NCI-H774 (cell line): ENCODE data around the gene MERTK.
"Not testable (repeated sequence)": the region's sequence is repeated elsewhere in the genome, so short reads cannot be mapped to it uniquely, and the experiment has no call there.

Experiments used
- DNase-seq: peaks from one replicate; lab custom pipeline; 2025; lab: John Stamatoyannopoulos, UW

The MERTK gene

DNA sequence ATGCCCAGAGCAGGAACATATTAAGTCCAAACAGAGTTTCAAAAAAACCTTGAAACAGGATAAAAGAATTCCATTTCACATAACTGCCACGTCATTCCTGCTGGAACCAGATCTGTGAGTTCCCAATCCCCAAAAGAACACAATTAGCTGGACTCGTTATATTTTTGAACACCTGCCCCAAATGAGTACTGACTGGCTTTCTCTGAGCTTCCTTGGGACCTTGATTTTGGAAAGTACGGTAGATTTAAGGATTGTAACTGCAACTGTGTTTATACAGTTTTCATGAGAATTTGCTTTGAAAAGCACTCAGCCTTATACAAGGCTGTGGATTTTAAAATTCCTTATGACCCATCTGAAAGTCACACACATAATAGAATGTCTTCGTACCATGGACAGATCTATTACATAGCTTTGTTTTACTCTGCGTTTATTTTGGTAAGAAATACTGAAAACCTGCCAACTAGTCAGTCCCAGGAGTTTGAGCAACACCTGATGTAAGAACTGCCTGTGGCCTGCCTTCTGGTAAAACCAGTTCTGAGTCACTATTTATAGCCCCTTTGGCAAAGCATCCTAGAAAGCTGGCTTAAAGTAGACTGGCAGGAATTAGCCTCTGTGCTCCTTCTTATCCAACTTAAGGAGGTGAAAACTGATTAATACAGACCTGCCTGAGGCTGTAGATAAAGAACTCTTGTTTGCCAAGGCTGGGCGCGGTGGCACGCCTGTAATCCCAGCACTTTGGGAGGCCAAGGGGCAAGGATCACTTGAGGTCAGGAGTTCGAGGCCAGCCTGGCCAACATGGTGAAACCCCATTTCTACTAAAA lies 48.1 kb downstream of the MERTK start:
- peak; percentile 54 for DNase-seq

DNA sequence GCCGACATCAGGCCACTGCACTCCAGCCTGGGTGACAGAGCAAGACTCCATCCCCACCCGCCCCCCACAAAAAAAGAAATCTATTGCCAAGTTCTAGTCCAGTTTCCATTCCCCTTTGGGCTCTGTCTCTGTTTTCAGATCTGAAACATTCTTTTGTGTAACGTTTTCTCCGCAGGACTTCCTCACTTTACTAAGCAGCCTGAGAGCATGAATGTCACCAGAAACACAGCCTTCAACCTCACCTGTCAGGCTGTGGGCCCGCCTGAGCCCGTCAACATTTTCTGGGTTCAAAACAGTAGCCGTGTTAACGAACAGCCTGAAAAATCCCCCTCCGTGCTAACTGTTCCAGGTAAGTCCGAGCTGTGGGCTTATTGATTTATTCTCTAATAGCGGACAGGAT lies 48.8 kb downstream of the MERTK start:
- no peak for DNase-seq

DNA sequence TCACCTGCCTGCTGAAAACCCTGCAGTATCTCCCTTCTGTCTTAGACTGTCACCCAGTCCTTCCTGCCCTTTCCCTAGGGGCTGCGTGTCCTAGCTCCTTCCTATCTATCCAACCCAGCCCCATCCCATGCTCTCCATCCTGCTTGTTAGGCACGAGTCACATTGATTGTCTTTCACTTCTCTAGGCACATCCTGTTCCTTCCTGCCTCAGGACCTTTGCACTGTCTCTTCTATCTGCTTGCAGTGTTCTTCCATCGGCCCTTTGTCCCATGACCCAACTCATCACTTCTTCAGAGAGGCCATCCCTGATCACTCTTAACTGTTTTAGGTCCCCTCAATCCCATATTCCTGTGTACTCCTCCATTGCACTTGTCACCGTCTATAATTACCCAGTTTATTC lies 50.4 kb downstream of the MERTK start:
- DNase-seq = no peak

DNA sequence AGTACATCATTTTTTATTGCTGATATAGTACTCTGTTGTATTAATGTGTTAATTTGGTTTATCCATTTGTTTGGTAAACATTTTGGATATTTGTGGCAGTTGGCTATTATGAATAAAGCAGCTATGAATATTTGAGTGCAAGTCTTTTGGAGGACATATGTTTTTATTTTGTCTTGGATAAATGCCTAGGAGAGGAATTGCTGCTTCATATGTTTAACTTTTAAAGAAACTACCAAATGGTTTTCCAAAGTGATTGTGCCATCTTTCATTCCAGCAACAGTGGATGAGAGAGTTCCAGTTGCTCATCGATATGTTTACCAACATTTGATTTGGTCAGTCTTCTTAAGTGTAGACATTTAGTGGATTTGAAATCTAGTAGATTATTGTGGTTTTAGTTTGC lies 51.8 kb downstream of the MERTK start:
- DNase-seq = no peak

GRCh38 chr2:111951486-111951885 lies 53.1 kb downstream of the MERTK start:
- DNase-seq = no peak

DNA sequence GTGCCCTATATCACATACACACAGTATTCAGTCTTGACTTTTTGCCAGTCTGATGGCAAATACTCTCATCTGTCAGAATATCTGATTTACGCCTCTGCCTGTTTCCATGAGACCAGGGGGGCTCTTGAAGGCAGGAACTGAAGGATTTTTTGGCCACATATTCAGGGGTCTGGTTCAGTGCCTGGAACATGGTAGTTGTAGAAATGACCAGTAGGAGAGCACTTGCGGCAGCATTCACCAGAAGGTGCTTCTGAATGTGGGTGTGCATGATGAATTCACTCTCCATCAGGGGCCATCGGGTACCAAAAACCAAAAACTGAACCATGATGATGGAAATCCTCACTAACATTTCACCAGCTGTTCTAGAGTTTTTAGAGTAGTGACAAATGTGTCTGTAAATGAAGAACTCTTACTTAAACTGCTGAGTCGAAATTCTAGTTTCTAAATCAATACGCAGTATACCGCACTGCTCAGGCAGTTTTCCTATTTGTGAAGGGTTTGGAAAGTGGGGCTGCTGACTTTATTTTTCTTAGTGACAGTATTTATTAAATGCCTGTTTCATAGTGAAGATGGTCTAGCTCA lies 54.6 kb downstream of the MERTK start:
- no peak for DNase-seq

DNA sequence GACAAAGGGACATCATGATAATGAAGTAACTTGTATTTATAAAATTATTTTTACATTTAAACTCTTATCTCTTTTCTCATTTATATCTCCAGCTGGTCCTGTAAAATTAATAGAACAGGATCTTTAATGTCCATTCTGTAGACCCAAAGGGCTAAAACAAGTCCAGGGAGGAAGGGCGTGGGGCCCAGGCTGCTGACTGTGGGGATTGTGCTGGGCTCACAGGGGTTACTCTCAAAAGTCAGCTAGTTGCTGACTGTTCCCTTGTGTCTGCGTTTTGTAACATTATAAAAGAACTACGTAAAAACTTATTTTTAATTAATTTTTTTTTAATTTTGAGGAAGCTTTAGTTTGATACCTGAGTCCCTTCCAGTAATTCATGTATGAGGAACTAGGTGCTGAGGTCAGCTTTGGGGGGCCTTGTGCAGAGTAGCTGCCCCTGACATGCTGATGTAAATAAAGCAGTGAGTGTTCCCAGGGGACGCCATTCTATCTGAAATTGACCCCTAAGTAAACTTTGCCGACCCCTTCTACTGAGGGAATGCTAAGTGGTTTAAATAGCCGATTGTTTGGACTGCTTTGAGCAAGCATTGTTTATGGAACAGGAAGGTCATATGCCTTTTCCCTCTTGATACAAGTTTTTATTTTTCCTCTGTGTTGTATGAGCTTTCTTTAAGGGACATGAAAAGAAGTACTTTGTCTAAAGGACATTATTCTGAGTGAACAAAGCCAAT lies 56.4 kb downstream of the MERTK start:
- DNase-seq = no peak

DNA sequence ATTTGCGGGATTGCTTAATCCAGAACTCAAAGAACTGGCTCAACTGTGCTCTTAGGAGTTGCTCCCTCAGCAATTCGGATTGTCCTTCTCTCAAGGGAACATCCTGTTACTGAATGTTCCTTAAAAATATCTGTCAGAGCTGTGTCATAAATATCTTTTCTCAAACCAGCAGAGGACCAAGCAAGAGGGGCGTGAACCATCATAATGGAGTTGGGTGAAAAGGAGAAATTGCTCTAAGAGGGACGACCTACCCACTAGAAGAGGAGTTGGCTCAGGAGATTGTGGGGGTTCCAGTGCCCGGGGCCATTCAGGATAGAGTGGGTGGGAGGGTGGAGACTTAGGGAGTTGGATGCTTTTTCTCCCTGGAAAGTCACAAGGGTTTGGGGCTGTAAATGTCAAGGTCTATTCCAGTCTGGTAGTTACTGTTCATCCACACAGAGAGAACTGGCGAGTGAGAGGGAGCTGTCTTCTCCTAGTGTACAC lies 59.5 kb downstream of the MERTK start:
- DNase-seq = no peak

DNA sequence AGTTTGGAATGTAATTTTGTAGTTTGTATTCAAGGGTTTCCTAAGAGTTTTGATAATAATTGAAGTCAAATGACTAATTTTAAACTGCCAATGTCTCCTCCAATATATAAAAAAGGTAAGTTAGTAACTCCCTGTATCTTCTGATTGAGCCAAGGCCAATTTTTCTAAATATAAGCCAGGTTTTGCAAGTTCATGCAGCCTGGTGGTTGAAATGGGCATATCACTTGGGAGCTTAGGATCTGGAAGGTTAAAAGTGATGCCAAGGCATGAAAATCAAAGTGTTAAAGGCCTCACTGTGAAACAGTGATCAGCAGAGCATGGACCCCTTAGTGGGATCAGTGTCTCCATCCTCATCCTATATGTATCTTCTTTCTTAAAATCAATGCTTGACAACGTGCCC lies 60.5 kb downstream of the MERTK start:
- DNase-seq = no peak

DNA sequence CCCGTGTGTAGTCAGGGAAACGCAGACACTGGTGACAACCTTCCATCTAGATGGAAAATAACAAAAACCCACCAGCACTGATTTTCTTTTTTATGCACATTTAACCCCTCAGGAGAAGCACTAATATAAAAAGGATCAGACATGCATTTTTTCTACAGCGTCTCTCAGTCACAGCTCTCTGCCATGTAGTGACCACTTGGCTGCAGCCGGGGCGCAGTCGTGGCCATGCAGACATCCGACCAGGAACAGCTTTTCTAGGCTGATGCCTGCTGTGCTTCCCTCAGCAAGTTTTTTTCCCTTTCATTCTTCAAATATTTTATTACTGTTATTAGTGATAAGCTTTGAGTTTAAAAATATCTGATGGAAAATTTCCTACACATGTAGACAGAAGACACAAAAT lies 63.3 kb downstream of the MERTK start:
- no peak for DNase-seq

GRCh38 chr2:111963086-111963485 lies 64.7 kb downstream of the MERTK start:
- DNase-seq = not testable (repeated sequence)

GRCh38 chr2:111963508-111963907 lies 65.1 kb downstream of the MERTK start:
- DNase-seq = not testable (repeated sequence)

DNA sequence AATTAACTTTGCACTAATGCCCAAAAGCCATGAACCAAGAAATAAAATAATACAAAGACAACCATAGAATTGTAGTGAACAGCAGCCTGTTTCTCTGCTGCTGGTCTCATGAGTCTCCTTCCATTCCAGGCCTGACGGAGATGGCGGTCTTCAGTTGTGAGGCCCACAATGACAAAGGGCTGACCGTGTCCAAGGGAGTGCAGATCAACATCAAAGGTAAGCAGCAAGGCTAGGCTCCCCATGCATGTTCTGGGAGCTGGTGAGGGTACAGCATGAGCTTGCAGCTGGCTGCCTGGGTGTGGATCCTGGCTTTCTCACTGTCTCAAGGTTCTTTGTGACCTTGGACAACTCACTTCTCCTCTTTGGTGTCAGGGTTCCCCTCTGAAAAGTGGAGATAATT lies 66.7 kb downstream of the MERTK start:
- DNase-seq = no peak

DNA sequence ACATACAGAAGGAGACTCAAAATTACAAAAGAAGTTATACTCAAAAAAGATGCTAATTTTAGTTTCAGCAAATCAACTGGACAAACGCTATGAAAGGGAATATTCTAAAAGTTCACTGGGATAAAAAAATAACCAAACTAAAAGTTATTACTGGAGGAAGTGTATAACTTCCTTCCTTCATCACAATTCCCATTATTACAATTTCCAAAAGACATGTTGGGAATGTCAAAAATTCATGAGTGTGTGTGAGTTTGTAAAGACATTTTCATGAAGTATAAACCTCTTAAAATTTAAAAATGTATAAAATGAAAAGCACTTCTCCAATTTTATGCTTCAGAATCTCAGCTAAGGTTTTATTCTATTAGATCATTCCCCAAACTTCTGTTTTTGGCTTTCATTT lies 67.8 kb downstream of the MERTK start:
- DNase-seq = no peak

DNA sequence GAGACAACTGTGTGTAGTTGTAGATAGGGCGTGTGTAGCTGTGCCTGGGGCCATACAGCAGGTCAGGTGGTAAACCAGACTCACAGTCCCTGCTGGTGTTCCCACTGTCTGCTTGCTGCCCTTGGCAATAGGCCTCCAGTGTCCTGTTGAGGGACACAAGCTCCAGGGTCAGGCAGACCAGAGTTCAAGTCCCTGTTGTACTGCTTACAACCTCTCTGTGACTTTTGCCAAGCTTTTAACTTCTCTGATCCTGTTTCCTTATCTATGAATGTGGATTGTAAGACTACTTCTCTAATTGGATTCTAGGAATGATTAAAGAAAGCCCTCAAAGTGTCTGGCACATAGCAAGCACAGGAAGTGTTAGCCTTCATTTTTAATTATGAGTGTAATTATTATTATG lies 68.6 kb downstream of the MERTK start:
- no peak for DNase-seq

DNA sequence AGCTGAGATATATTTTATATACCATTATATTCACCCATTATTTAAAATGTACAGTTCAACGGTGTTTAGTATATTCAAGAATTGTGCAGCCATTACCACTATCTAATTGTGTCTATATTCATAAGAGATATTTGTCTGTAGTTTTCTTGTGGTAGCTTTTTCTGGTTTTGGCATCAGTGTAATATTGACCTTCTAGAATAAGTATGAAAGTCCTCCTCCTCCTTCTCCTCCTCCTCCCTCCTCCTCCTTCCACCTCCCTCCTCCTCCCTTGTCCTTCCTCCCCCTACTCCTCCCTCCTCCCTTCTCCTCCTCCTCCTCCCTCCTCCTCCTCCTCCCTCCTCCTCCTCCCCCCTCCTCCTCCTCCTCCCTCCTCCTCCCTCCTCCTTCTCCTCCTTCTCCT lies 72.0 kb downstream of the MERTK start:
- DNase-seq = no peak

- no peak for DNase-seq
Measured at GRCh38 chr2:111972955-111973565, 74.7 kb downstream of the MERTK start.

DNA sequence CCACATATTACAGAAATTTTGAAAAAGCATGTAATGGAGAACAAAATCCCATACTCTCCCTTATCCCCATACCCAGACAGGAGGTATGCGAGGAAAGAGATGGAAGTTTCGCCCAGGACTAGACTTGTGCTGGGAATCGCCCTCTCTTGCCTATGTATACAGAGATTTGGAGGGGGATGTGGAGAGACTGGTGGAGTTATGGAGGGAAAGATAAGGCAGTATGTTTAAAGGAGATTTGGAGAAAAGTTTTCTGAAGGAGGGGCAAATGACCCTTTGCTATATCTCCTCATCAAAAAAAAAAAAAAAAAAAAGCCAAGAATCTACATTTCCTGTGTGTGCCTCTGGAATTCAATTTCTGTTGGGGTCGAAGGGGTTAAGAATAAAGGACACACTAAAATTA lies 75.3 kb downstream of the MERTK start:
- DNase-seq = no peak

GRCh38 chr2:111975053-111975552 lies 76.7 kb downstream of the MERTK start:
- no peak for DNase-seq

DNA sequence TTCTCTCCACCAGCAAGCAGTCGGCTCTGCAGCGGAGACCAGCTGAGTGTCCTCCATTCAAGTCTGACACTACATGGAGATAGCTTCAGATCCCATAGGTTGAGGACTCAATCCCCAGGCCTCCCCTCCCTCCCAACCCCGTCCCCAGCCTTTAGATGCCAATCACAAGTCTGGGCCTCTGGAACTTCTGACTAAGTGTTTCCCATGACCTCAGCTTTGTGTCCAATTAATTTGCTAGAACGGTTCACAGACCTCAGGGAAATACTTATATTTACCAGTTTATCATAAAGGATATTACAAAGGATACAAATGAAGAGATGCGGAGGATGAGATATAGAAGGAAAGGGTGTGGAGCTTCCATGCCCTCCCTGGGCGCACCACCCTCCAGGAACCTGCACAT lies 77.4 kb downstream of the MERTK start:
- DNase-seq = no peak

GRCh38 chr2:111977240-111977639 lies 78.8 kb downstream of the MERTK start:
- DNase-seq = no peak

DNA sequence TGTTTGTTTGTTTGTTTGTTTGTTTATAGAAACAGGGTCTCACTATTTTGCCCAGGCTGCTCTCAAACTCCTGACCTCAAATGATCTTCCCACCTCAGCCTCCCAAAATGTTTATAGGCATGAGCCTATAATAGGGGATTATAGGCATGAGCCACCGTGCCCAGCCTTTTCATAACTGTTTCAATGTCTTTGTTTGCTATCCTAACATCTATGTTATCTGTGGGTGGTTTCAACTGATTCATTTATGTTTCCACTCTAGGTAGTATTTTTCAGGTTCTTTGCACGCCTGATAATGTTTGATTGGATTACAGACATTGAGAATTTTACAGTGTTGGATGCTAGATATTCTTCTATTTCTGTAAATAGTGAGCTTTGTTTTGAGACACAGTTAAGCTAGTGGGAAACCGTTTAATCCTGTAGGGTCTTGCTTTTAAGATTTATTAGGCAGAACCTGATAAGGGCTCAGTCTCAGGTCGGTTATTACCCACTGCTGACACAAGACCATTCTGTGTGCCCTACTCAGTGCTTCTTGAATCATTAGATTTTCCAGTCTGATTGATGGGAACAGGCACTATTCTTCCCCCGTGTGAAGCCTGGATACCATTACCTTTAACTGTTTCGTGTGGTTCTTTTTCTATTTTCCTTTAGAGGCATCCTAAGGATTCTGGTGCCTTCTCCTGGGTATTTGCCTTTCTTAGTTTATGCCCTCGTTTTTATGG lies 80.2 kb downstream of the MERTK start:
- no peak for DNase-seq
